ENCODE results near the gene ATP8A1. TPM values are rescaled to one million over a fixed set of nuclear protein-coding genes. Genes with fewer than 3 reads are reported as not detected.

The ATP8A1 gene
- polyA plus RNA-seq, 1 donor from 2014 or later: 45.8 TPM

- Histone ChIP-seq H3K9me2 (ENCODE audit: insufficient read depth, low read length) (no peaks in the 10 kb centered on the region), H2AFZ (ENCODE audit: low read depth, low read length) (no peak overlapping the region), H3K9ac (ENCODE audit: low read length) (no peak overlapping the region), H3K36me3 (ENCODE audit: insufficient read depth, low read length) (no peaks in the 10 kb centered on the region), H3F3A (ENCODE audit: insufficient read depth, low read length, poor library complexity, severe bottlenecking) (no peaks in the 10 kb centered on the region), H4K20me1 (ENCODE audit: insufficient read depth) (no peaks in the 10 kb centered on the region), H3K27ac (ENCODE audit: low read length) (no peak overlapping the region), H3K27me3 (ENCODE audit: insufficient read depth, low read depth, low read length) (no peaks in the 10 kb centered on the region), H3K4me3 (ENCODE audit: low read length) (no peak overlapping the region), H3K9me3 (ENCODE audit: low read length) (no peaks in the 10 kb centered on the region), H3K79me2 (replicated peaks; ENCODE audit: insufficient read depth, low read length) (no peaks in the 10 kb centered on the region), H3K4me2 (ENCODE audit: low read length) (no peak overlapping the region)
- TF ChIP-seq TAF1 (IDR thresholded peaks at IDR 0.05; ENCODE audit: low read depth): no peak
- TF ChIP-seq SMC3 (conservative IDR thresholded peaks at IDR 0.05; ENCODE audit: poor library complexity): no peak
- TF ChIP-seq REST (IDR thresholded peaks at IDR 0.05; ENCODE audit: borderline replicate concordance): no peak
- no peak for TF ChIP-seq EZH2 (IDR thresholded peaks at IDR 0.05; ENCODE audit: borderline replicate concordance, insufficient read depth, low read length, poor library complexity, severe bottlenecking)
- no peak for TF ChIP-seq POLR2AphosphoS5 (IDR thresholded peaks at IDR 0.05)
- no peak for TF ChIP-seq RAD21 (conservative IDR thresholded peaks at IDR 0.05)
- TF ChIP-seq CTCF (IDR thresholded peaks at IDR 0.05; ENCODE audit: poor library complexity, severe bottlenecking): no peak
- no peak for TF ChIP-seq EP300 (conservative IDR thresholded peaks at IDR 0.05; ENCODE audit: poor library complexity, severe bottlenecking)
- TF ChIP-seq MXI1 (conservative IDR thresholded peaks at IDR 0.05; ENCODE audit: poor library complexity, severe bottlenecking): no peak
Observed at GRCh38 chr4:42594888-42595287, 62.0 kb downstream of the ATP8A1 start.

GRCh38 chr4:42588909-42589308 lies 68.0 kb downstream of the ATP8A1 start:
- Histone ChIP-seq H3K9me2 (ENCODE audit: insufficient read depth, low read length) (no peaks in the 10 kb centered on the region), H3K4me2 (ENCODE audit: low read length) (no peak overlapping the region), H3K4me3 (ENCODE audit: low read length) (no peak overlapping the region), H3K36me3 (ENCODE audit: insufficient read depth, low read length) (no peaks in the 10 kb centered on the region), H3F3A (ENCODE audit: insufficient read depth, low read length, poor library complexity, severe bottlenecking) (no peaks in the 10 kb centered on the region), H3K79me2 (replicated peaks; ENCODE audit: insufficient read depth, low read length) (no peaks in the 10 kb centered on the region), H3K9ac (ENCODE audit: low read length) (no peak overlapping the region), H3K27ac (ENCODE audit: low read length) (no peak overlapping the region), H3K27me3 (ENCODE audit: insufficient read depth, low read depth, low read length) (no peaks in the 10 kb centered on the region), H3K9me3 (ENCODE audit: low read length) (no peaks in the 10 kb centered on the region), H4K20me1 (ENCODE audit: insufficient read depth) (no peaks in the 10 kb centered on the region), H2AFZ (ENCODE audit: low read depth, low read length) (no peak overlapping the region)
- TF ChIP-seq REST (IDR thresholded peaks at IDR 0.05; ENCODE audit: borderline replicate concordance): no peak
- TF ChIP-seq MXI1 (conservative IDR thresholded peaks at IDR 0.05; ENCODE audit: poor library complexity, severe bottlenecking): no peak
- TF ChIP-seq EZH2 (IDR thresholded peaks at IDR 0.05; ENCODE audit: borderline replicate concordance, insufficient read depth, low read length, poor library complexity, severe bottlenecking): no peak
- no peak for TF ChIP-seq POLR2AphosphoS5 (IDR thresholded peaks at IDR 0.05)
- no peak for TF ChIP-seq EP300 (conservative IDR thresholded peaks at IDR 0.05; ENCODE audit: poor library complexity, severe bottlenecking)
- no peak for TF ChIP-seq CTCF (IDR thresholded peaks at IDR 0.05; ENCODE audit: poor library complexity, severe bottlenecking)
- TF ChIP-seq SMC3 (conservative IDR thresholded peaks at IDR 0.05; ENCODE audit: poor library complexity): no peak
- no peak for TF ChIP-seq TAF1 (IDR thresholded peaks at IDR 0.05; ENCODE audit: low read depth)
- TF ChIP-seq RAD21 (conservative IDR thresholded peaks at IDR 0.05): no peak
